Measurements from ENCODE around the gene CYP2D6.

DNA sequence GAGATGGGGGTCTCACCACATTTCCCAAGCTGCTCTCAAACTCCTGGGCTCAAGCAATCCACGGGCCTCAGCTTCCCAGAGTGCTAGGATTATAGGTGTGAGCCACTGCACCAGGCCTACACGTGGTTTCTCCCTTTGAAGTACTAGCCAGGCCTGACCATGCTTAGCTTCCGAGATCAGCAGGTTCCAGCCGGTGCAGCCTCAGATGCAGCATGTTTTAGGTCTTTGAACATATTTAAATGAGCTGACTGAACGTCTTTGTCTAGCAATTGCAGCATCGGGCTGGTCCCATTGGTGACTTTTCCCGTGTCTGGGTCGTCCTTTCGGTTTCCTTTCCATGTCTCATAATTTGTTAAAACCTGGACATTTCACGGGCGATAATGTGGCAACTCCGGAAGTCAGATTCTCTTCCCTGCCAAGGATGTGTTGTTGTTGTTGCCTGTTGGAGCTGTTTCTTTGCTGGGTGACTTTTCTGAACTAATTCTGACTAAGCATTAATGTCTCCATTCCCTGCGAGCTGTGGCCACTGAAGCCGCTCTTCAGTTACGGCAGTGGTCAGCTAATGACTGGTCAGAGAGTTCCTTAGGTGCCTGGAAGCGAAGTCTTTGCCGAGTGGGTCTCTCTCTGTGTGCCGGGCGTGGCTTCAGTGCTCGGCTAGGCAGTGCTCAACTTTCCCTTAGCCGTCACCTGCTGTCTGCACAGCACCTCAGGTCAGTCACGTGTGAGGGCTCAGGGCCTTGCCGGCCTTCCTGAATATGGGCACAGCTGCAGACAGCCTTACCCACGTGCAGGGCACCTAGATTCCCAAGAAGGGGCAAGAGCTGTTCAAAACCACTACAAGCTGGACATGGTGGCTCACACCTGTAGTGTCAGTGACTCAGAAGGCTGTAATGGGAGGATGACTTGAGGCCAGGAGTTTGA, 3.8 kb upstream of the CYP2D6 start:
- TF ChIP-seq, protein P1, sequence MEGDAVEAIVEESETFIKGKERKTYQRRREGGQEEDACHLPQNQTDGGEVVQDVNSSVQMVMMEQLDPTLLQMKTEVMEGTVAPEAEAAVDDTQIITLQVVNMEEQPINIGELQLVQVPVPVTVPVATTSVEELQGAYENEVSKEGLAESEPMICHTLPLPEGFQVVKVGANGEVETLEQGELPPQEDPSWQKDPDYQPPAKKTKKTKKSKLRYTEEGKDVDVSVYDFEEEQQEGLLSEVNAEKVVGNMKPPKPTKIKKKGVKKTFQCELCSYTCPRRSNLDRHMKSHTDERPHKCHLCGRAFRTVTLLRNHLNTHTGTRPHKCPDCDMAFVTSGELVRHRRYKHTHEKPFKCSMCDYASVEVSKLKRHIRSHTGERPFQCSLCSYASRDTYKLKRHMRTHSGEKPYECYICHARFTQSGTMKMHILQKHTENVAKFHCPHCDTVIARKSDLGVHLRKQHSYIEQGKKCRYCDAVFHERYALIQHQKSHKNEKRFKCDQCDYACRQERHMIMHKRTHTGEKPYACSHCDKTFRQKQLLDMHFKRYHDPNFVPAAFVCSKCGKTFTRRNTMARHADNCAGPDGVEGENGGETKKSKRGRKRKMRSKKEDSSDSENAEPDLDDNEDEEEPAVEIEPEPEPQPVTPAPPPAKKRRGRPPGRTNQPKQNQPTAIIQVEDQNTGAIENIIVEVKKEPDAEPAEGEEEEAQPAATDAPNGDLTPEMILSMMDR (IDR thresholded peaks at IDR 0.05; ENCODE audit: poor library complexity): no peak
- TF ChIP-seq EZH2 (IDR thresholded peaks at IDR 0.05; ENCODE audit: borderline replicate concordance): no peak

Data from hepatocyte (in vitro differentiated cells).